Activated T-cell treated with anti-CD3 and anti-CD28 coated beads, Interleukin-2, amount 50 U/mL, for 72 hours (primary cell): Measurements from ENCODE around the gene CYTH4. TPM values are rescaled to one million over a fixed set of nuclear protein-coding genes. Genes with fewer than 3 reads are reported as not detected.
A peak's percentile ranks its signal among the peaks of the same experiment; 100 is the strongest.

Source experiments
- ATAC-seq, 2 donors: fragments of 150-1000 bp; cut with Tn5 transposase; replicated peaks in 1 of 2; 2 replicates each; pipeline ENCODE4 v1.10.0; 2021; ENCODE audit warnings: moderate library complexity in 2 of 2, mild to moderate bottlenecking in 1 of 2
- DNase-seq, 2 donors: peaks; one replicate each; pipeline ENCODE4 v3.0.0; 2021 to 2022; ENCODE audit warnings: mixed read lengths in 1 of 2
- H3K27ac Mint-ChIP-seq: one replicate; pipeline ENCODE4 v1.8.0; 2022; ENCODE audit warnings: mild to moderate bottlenecking, moderate library complexity, mixed read lengths
- H3K27me3 Mint-ChIP-seq: one replicate; pipeline ENCODE4 v1.8.0; 2022; ENCODE audit warnings: low read depth, mixed read lengths
- H3K36me3 Mint-ChIP-seq, 2 donors: one replicate each; pipeline ENCODE4 v1.8.0; 2022; ENCODE audit warnings: mixed read lengths in 2 of 2, mild to moderate bottlenecking in 1 of 2; ENCODE audit not compliant: insufficient read depth in 2 of 2
- H3K4me1 Mint-ChIP-seq: one replicate; pipeline ENCODE4 v1.8.0; 2022; ENCODE audit warnings: low read depth, mixed read lengths
- H3K4me3 Mint-ChIP-seq, 2 donors: one replicate each; pipeline ENCODE4 v1.8.0; 2022; ENCODE audit warnings: mild to moderate bottlenecking in 2 of 2, mixed read lengths in 2 of 2, moderate library complexity in 2 of 2
- H3K9me3 Mint-ChIP-seq, 2 donors: one replicate each; pipeline ENCODE4 v1.8.0; 2022; ENCODE audit warnings: mixed read lengths in 2 of 2
- total RNA-seq, 2 donors: library from RNA; stranded (reverse); gene quantifications; one replicate each; pipeline ENCODE4 v1.2.3, GENCODE V29; 2022

The CYTH4 gene
- total RNA-seq, 2 donors from 2014 or later: 71.9 to 87.5 TPM

DNA sequence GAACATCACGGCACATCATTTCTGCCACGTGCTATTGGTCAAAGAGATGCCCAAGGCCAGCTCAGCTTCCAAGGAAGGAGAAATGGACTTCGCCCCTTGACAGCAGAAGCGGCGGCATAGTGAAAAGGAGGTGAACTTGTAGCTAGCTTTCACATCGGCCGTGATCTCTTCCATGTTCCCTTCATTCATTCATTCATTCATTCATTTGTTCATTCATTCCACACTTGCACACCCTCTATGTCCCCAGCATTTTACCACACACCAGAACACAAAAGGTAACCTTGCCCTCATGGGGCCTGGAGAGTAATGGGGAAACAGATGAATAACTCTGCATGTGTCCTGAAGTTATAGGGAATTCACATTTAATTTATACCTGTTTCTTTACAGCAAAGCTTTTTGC lies 1.1 kb upstream of the CYTH4 start:
- Mint-ChIP-seq H3K9me3 (no peaks in the 10 kb centered on the region), H3K4me3 (peak overlapping the region in 1 of 2 donors; percentile 93), H3K27me3 (peaks cover 8% of the 10 kb centered on the region), H3K27ac (peak overlapping the region; percentile 47), H3K4me1 (peaks cover 77% of the 10 kb centered on the region), H3K36me3 (peaks cover 5 to 13% of the 10 kb centered on the region in 2 donors)
- DNase-seq (no peak), ATAC-seq (no peak)

GRCh38 chr22:37281646-37282384 lies 493 bp upstream of the CYTH4 start:
- Mint-ChIP-seq H3K27ac (peak overlapping the region; percentile 98), H3K27me3 (peaks cover 8% of the 10 kb centered on the region), H3K9me3 (no peaks in the 10 kb centered on the region), H3K36me3 (peaks cover 6 to 13% of the 10 kb centered on the region in 2 donors), H3K4me3 (peak overlapping the region; percentile 93), H3K4me1 (peaks cover 77% of the 10 kb centered on the region)
- DNase-seq (no peak), ATAC-seq (peak; percentile 40 to 44)

GRCh38 chr22:37283393-37283937 lies 1.2 kb downstream of the CYTH4 start:
- ATAC-seq (peak in 1 of 2 donors; percentile 36), DNase-seq (peak in 1 of 2 donors; percentile 70)
- H3K9me3 Mint-ChIP-seq: no peaks in the 10 kb centered on the region
- H3K27me3 Mint-ChIP-seq: peaks cover 5% of the 10 kb centered on the region
- peak overlapping the region; percentile 98 for H3K27ac Mint-ChIP-seq
- peaks cover 8 to 16% of the 10 kb centered on the region in 2 donors for H3K36me3 Mint-ChIP-seq
- H3K4me1 Mint-ChIP-seq: peaks cover 82% of the 10 kb centered on the region
- H3K4me3 Mint-ChIP-seq: peak overlapping the region; percentile 93

GRCh38 chr22:37284126-37284804 lies 2.0 kb downstream of the CYTH4 start:
- Mint-ChIP-seq H3K27me3 (no peaks in the 10 kb centered on the region), H3K27ac (peak overlapping the region; percentile 83), H3K4me1 (peaks cover 82% of the 10 kb centered on the region), H3K36me3 (peaks cover 10 to 16% of the 10 kb centered on the region in 2 donors), H3K4me3 (peak overlapping the region; percentile 93), H3K9me3 (no peaks in the 10 kb centered on the region)
- ATAC-seq (peak; percentile 1 to 6), DNase-seq (no peak)

DNA sequence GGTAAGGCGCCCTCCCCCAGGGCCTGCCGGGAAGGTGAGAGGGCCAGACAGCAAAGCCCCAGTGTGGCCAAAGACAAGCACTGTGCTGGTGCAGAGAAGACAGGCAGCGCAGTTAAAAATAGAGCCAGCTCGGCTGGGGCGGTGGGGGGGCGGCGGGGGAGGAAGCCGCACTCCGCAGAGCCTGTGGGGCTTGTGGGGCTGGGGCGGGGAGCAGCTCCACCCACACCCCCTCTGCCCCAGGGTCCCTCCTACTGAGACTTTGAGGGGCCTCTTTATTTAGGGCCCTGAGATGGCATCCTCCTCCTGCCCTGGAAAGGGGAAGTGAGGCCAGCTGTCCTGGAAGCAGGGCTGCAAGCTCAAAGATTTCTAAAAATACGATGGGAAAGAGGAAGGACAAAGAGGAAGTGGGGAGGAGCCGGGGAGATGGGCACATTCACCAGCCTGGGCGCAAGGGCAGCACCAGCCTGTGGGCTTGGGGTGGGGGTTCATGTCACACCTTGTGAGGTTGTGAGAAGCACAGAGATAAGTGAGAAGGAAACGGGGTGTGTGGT lies 2.6 kb downstream of the CYTH4 start:
- Mint-ChIP-seq H3K27ac (peak overlapping the region; percentile 83), H3K36me3 (peaks cover 10 to 17% of the 10 kb centered on the region in 2 donors), H3K9me3 (no peaks in the 10 kb centered on the region), H3K4me3 (peak overlapping the region; percentile 93), H3K4me1 (peaks cover 86% of the 10 kb centered on the region), H3K27me3 (no peaks in the 10 kb centered on the region)
- peak; percentile 11 to 18 for ATAC-seq
- no peak for DNase-seq

GRCh38 chr22:37285937-37286336 lies 3.6 kb downstream of the CYTH4 start:
- Mint-ChIP-seq H3K27me3 (no peaks in the 10 kb centered on the region), H3K9me3 (no peaks in the 10 kb centered on the region), H3K27ac (no peak overlapping the region), H3K4me1 (peaks cover 96% of the 10 kb centered on the region), H3K4me3 (peak overlapping the region in 1 of 2 donors; percentile 67), H3K36me3 (peaks cover 10 to 18% of the 10 kb centered on the region in 2 donors)
- ATAC-seq: no peak
- DNase-seq: no peak

DNA sequence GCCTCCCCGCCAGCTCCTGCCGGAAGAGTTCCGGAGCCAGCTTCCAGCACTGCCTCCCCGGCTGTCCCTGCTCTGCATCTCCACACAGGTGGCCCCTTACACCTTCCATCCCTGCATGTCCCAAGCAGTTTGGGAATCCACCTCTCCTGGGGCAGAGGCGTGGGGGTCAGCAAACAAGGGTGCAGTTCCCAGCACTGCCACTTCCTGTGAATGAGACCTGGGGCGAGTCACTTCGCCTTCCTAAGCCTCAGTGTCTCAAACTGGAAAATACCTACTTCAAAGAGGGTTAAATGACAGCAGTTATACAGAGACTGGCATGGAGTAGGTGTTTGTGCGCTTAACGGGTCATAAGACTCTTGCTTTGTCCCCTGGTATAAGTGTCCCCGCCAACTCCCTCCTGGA lies 5.2 kb downstream of the CYTH4 start:
- Mint-ChIP-seq H3K36me3 (peaks cover 17 to 25% of the 10 kb centered on the region in 2 donors), H3K9me3 (no peaks in the 10 kb centered on the region), H3K27ac (peak overlapping the region; percentile 75), H3K27me3 (no peaks in the 10 kb centered on the region), H3K4me3 (peak overlapping the region; percentile 63 to 67), H3K4me1 (peaks cover 96% of the 10 kb centered on the region)
- ATAC-seq (peak; percentile 21 to 35), DNase-seq (no peak)

DNA sequence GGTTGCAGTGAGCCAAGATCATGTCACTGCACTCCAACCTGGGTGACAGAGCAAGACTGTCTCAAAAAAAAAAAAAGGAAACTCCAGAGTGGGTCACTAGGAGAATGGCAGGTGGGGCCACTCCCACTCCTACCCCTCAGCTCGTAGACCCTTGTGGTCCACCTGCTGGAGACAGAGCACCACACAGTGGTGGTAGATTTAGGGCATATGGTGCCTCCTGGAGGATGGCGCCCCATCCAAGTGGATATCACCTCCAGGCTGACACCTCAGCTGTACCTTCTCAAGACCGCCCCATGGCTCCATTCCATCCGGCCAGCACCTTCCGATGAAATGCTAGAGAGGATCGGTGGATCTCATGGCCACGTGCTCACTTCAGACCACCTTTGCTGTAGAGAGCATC lies 6.2 kb downstream of the CYTH4 start:
- DNase-seq (no peak), ATAC-seq (no peak)
- no peaks in the 10 kb centered on the region for H3K9me3 Mint-ChIP-seq
- H3K27me3 Mint-ChIP-seq: no peaks in the 10 kb centered on the region
- peaks cover 87% of the 10 kb centered on the region for H3K4me1 Mint-ChIP-seq
- H3K27ac Mint-ChIP-seq: peak overlapping the region; percentile 71
- peaks cover 12 to 19% of the 10 kb centered on the region in 2 donors for H3K36me3 Mint-ChIP-seq
- peak overlapping the region in 1 of 2 donors; percentile 46 for H3K4me3 Mint-ChIP-seq

- H3K4me3 Mint-ChIP-seq: peak overlapping the region; percentile 37 to 63
- DNase-seq: peak; percentile 36 to 51
- H3K27ac Mint-ChIP-seq: peak overlapping the region; percentile 71
- H3K27me3 Mint-ChIP-seq: no peaks in the 10 kb centered on the region
- peak; percentile 42 to 71 for ATAC-seq
- no peaks in the 10 kb centered on the region for H3K9me3 Mint-ChIP-seq
- H3K36me3 Mint-ChIP-seq: peaks cover 12 to 19% of the 10 kb centered on the region in 2 donors
- peaks cover 81% of the 10 kb centered on the region for H3K4me1 Mint-ChIP-seq
Measured at GRCh38 chr22:37289156-37289735, 6.9 kb downstream of the CYTH4 start.

- Mint-ChIP-seq H3K4me1 (peaks cover 82% of the 10 kb centered on the region), H3K27ac (no peak overlapping the region), H3K36me3 (peaks cover 14 to 16% of the 10 kb centered on the region in 2 donors), H3K27me3 (no peaks in the 10 kb centered on the region), H3K9me3 (no peaks in the 10 kb centered on the region), H3K4me3 (peak overlapping the region in 1 of 2 donors; percentile 54)
- ATAC-seq: no peak
- no peak for DNase-seq
Measured at GRCh38 chr22:37290737-37291136, 8.4 kb downstream of the CYTH4 start.

DNA sequence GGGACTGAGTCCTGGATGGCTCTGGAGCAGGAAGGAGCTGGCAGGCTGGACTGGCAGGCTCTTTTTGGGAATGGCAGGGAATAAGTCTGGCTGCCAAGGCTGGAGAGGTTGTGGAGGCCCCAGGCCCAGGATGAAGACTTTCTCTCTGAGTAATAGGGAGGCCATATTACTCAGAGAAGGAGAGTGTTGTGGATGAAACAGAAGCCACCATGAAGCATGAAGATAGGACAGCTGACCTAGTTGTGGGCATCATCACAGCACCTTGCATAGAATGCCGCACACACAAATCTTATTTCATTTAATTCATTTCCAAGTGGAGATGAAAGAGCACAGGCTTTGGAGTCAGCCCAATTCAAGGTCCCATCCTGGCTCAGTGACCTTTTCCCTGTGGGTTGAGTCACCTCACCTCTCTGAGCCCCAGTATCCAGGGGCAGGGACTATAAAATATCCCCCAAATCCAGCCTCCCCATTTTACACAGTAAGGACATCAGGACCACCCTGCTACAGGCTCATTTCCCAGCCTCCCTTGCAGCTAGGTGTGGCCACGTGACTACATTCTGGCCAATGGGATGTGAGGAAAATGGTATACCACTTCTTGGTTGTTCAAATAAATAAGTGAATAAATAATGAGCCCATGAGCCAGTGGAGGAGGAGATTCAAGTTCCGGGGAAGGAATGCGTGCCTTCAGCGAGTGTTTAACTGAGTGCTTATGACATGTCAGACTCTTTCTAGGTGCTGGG lies 9.4 kb downstream of the CYTH4 start:
- DNase-seq (no peak), ATAC-seq (peak; percentile 33 to 66)
- Mint-ChIP-seq H3K4me3 (peak overlapping the region in 1 of 2 donors; percentile 54), H3K36me3 (peaks cover 13 to 17% of the 10 kb centered on the region in 2 donors), H3K9me3 (no peaks in the 10 kb centered on the region), H3K27me3 (no peaks in the 10 kb centered on the region), H3K27ac (peak overlapping the region; percentile 82), H3K4me1 (peaks cover 73% of the 10 kb centered on the region)

- no peak overlapping the region for H3K4me3 Mint-ChIP-seq
- peaks cover 11 to 15% of the 10 kb centered on the region in 2 donors for H3K36me3 Mint-ChIP-seq
- H3K4me1 Mint-ChIP-seq: peaks cover 68% of the 10 kb centered on the region
Measured at GRCh38 chr22:37292641-37293040, 10.3 kb downstream of the CYTH4 start.

More at GRCh38 chr22:37292641-37293040, 10.3 kb downstream of the CYTH4 start:
- ATAC-seq (no peak), DNase-seq (no peak)
- no peaks in the 10 kb centered on the region for H3K27me3 Mint-ChIP-seq
- H3K27ac Mint-ChIP-seq: no peak overlapping the region
- H3K9me3 Mint-ChIP-seq: no peaks in the 10 kb centered on the region
